PFSK-1 (cell line): ENCODE measurements around the gene MITF.

Experiments
- POLR2AphosphoS5 ChIP-seq: IDR thresholded peaks from 2 replicates; pipeline ENCODE4 v1.6.1; 2012; ENCODE audit warnings: low read depth, mild to moderate bottlenecking, control low read depth, low read length, moderate library complexity
- REST ChIP-seq, 2 experiments: IDR thresholded peaks; 2 replicates each; pipeline versions ENCODE4 v1.6.1 to v1.8.0; 2011 to 2012; ENCODE audit warnings: low read depth in 2 of 2, low read length in 2 of 2, control low read depth in 1 of 2, inconsistent platforms in 1 of 2, mild to moderate bottlenecking in 1 of 2, moderate library complexity in 1 of 2; ENCODE audit not compliant: insufficient read depth in 1 of 2
- SIN3A ChIP-seq: IDR thresholded peaks from 2 replicates; pipeline ENCODE4 v1.6.1; 2012; ENCODE audit warnings: mild to moderate bottlenecking, low read length, moderate library complexity, borderline replicate concordance; ENCODE audit not compliant: insufficient read depth
- TAF1 ChIP-seq: IDR thresholded peaks from 2 replicates; pipeline ENCODE4 v1.6.1; 2012; ENCODE audit warnings: low read length, control low read depth, borderline replicate concordance; ENCODE audit not compliant: insufficient read depth

- TF ChIP-seq REST (IDR thresholded peaks at IDR 0.05; ENCODE audit: insufficient read depth in 1 of 2, low read depth in 2 of 2, low read length in 2 of 2) (no peak), POLR2AphosphoS5 (no peak), TAF1 (no peak), SIN3A (no peak)
Measured at GRCh38 chr3:69817988-69818387, 78.7 kb downstream of the MITF start.
